A549 (cell line): ENCODE results near the gene OR1N1.

Experiments
- PHF8 ChIP-seq: fragments of 200-600 bp; sonication (generic); IDR thresholded peaks from 2 replicates; pipeline ENCODE4 v1.6.1; 2016; ENCODE audit warnings: low read depth, mild to moderate bottlenecking, antibody characterized with exemption, moderate library complexity, borderline replicate concordance
- POLR2A ChIP-seq: IDR thresholded peaks from 2 replicates; pipeline ENCODE4 v1.6.1; 2012; ENCODE audit warnings: mild to moderate bottlenecking, low read length
- RARB ChIP-seq: fragments of 250-450 bp; sonication (Bioruptor Pico); IDR thresholded peaks from 2 replicates; pipeline ENCODE4 v1.8.0; 2021; ENCODE audit warnings: mild to moderate bottlenecking, moderate library complexity
- TP53 ChIP-seq: fragments of 250-450 bp; sonication (Bioruptor Pico); IDR thresholded peaks from 2 replicates; pipeline ENCODE4 v1.5.0; 2021; ENCODE audit warnings: mild to moderate bottlenecking, moderate library complexity
- TF ChIP-seq, protein P1 (sequence below): fragments of 250-450 bp; sonication (Bioruptor Pico); IDR thresholded peaks from 2 replicates; pipeline ENCODE4 v1.5.0; 2021; ENCODE audit warnings: mild to moderate bottlenecking, moderate library complexity, borderline replicate concordance
- TF ChIP-seq, protein P2 (sequence below): fragments of 450-650 bp; IDR thresholded peaks from 2 replicates; pipeline ENCODE4 v1.6.1; 2014; ENCODE audit warnings: antibody characterized with exemption
- TF ChIP-seq, protein P3 (sequence below): fragments of >200 bp; sonication (Bioruptor Twin); formaldehyde crosslinking; IDR thresholded peaks from 3 replicates; pipeline ENCODE4 v1.5.1; 2016

DNA sequence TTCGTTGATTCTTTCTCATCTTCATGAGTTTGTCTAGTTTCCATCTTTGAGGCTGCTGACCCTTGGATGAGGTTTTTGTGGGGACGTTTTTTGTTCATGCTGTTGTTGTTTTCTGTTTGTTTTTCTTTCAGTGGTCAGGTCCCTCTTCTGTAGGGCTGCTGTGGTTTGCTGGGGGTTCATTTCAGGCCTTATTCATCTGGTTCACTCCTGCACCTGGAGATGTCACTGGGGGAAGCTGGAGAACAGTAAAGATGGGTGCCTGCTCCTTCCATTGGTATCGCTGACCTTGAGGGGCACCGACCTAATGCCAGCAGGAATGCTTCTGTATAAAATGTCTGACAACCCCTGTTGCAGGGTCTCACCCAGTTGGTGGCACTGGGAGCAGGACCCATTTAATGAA lies 34.4 kb upstream of the OR1N1 start:
- TF ChIP-seq, protein P1, sequence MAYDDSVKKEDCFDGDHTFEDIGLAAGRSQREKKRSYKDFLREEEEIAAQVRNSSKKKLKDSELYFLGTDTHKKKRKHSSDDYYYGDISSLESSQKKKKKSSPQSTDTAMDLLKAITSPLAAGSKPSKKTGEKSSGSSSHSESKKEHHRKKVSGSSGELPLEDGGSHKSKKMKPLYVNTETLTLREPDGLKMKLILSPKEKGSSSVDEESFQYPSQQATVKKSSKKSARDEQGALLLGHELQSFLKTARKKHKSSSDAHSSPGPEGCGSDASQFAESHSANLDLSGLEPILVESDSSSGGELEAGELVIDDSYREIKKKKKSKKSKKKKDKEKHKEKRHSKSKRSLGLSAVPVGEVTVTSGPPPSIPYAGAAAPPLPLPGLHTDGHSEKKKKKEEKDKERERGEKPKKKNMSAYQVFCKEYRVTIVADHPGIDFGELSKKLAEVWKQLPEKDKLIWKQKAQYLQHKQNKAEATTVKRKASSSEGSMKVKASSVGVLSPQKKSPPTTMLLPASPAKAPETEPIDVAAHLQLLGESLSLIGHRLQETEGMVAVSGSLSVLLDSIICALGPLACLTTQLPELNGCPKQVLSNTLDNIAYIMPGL (CRISPR knock-in tag): no peak
- TF ChIP-seq RARB (CRISPR knock-in tag): no peak
- TF ChIP-seq, protein P2, sequence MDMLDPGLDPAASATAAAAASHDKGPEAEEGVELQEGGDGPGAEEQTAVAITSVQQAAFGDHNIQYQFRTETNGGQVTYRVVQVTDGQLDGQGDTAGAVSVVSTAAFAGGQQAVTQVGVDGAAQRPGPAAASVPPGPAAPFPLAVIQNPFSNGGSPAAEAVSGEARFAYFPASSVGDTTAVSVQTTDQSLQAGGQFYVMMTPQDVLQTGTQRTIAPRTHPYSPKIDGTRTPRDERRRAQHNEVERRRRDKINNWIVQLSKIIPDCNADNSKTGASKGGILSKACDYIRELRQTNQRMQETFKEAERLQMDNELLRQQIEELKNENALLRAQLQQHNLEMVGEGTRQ: no peak
- TF ChIP-seq PHF8: no peak
- TF ChIP-seq TP53 (CRISPR knock-in tag): no peak
- TF ChIP-seq, protein P3, sequence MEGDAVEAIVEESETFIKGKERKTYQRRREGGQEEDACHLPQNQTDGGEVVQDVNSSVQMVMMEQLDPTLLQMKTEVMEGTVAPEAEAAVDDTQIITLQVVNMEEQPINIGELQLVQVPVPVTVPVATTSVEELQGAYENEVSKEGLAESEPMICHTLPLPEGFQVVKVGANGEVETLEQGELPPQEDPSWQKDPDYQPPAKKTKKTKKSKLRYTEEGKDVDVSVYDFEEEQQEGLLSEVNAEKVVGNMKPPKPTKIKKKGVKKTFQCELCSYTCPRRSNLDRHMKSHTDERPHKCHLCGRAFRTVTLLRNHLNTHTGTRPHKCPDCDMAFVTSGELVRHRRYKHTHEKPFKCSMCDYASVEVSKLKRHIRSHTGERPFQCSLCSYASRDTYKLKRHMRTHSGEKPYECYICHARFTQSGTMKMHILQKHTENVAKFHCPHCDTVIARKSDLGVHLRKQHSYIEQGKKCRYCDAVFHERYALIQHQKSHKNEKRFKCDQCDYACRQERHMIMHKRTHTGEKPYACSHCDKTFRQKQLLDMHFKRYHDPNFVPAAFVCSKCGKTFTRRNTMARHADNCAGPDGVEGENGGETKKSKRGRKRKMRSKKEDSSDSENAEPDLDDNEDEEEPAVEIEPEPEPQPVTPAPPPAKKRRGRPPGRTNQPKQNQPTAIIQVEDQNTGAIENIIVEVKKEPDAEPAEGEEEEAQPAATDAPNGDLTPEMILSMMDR: no peak
- no peak for TF ChIP-seq POLR2A
